Ovary (tissue), 9 donors: Measurements from ENCODE around the gene MAP4K4. TPM values are rescaled to one million over a fixed set of nuclear protein-coding genes. Genes with fewer than 3 reads are reported as not detected.

Experiments used
- DNase-seq, 5 donors: peaks; one replicate each; pipeline ENCODE4 v3.0.0-alpha.2; 2019 to 2020
- H3K27ac ChIP-seq, 2 donors: fragments of 200-600 bp; one replicate each; pipeline versions ENCODE4 v1.5.1 to v1.8.0; 2019 to 2022
- H3K27me3 ChIP-seq: fragments of 200-600 bp; one replicate; pipeline ENCODE4 v1.8.0; 2022
- H3K36me3 ChIP-seq: fragments of 200-600 bp; sonication (generic); one replicate; pipeline ENCODE4 v1.5.1; 2019
- H3K4me1 ChIP-seq: one replicate; pipeline ENCODE4 v1.8.1; 2013; ENCODE audit warnings: mild to moderate bottlenecking, moderate library complexity; ENCODE audit not compliant: insufficient read depth
- H3K4me3 ChIP-seq: fragments of 200-600 bp; sonication (generic); one replicate; pipeline ENCODE4 v1.5.1; 2017
- H3K9me3 ChIP-seq, 2 donors: fragments of 200-600 bp in 1 of 2; sonication (generic) in 1 of 2; one replicate each; pipeline versions ENCODE4 v1.5.1 to v1.8.1; 2013 to 2019; ENCODE audit warnings: mild to moderate bottlenecking in 1 of 2, moderate library complexity in 1 of 2
- CTCF ChIP-seq, 3 donors: fragments of 450-650 bp in 2 of 3; fragments of 200-600 bp in 1 of 3; IDR thresholded peaks; one replicate each; pipeline versions ENCODE4 v1.5.1 to v1.8.0; 2016 to 2022; ENCODE audit warnings: antibody characterized with exemption in 3 of 3, mild to moderate bottlenecking in 1 of 3
- EP300 ChIP-seq: sonication (generic); formaldehyde crosslinking; IDR thresholded peaks from one replicate; pipeline ENCODE4 v1.6.1; 2017; ENCODE audit warnings: antibody characterized with exemption
- POLR2A ChIP-seq: fragments of 450-650 bp; IDR thresholded peaks from one replicate; pipeline ENCODE4 v1.6.1; 2017; ENCODE audit warnings: antibody characterized with exemption, mild to moderate bottlenecking, moderate library complexity
- WGBS, 3 donors: extraction: QIAGEN DNeasy Blood & Tissue Kit in 1 of 3; methylation state at CpG; one replicate each; pipeline versions ENCODE4 v1.1.5 to v1.1.7; 2013 to 2017; 5-methylcytosine and 5-hydroxymethylcytosine counted together
- intact Hi-C, 4 donors: fragments of 100-400 bp; cut with DNase I; formaldehyde crosslinking; loops; one replicate each; pipeline versions ENCODE4 v1.11.0 to v1.15.1; 2022 to 2023
- polyA plus RNA-seq, 2 donors: library from polyadenylated mRNA; stranded (reverse); fragments of 200-250 nt in 1 of 2; fragments of 350-450 nt in 1 of 2; fragmentation: Illumina TruSeq in 1 of 2; extraction: RNeasy Lipid Tissue Mini Kit (QIAGEN cat#74804) in 1 of 2; gene quantifications; one replicate each; pipeline ENCODE4 v1.2.3, GENCODE V29; 2013 to 2014
- total RNA-seq, 7 donors: library from RNA; depleted of rRNA in 2 of 7; stranded (reverse); fragments of >200 nt in 2 of 7; fragmentation: NEBNext Ultra II Directional in 3 of 7; extraction: Animal tissue kit (Norgen Biotek cat#: 25700) in 3 of 7; gene quantifications; one replicate each; pipeline versions ENCODE4 v1.1.0 to v1.2.4, GENCODE V29; 2016 to 2023
- donor health status: DM: no; HTN: no; CAD: no; lungs with moderate emphysema.
- donor health status: DM: no; HTN: no; CAD: no.
- donor health status: Bipolar disorder and iron deficiency.
- donor health status: DM: yes; HTN: yes; CAD: no.
- donor health status: DM: no; HTN: no; CAD: no.
- donor health status: DM: yes; HTN: yes; CAD: no.

Gene MAP4K4
- total and polyA plus RNA-seq, 9 donors = 23.9 to 60.9 (median 49.7) TPM

- no peak overlapping the region for H3K4me3 ChIP-seq
- no peak for TF ChIP-seq POLR2A
- no peak for TF ChIP-seq CTCF (IDR thresholded peaks at IDR 0.05)
- no peak for TF ChIP-seq EP300
- no peaks in the 10 kb centered on the region for H3K9me3 ChIP-seq
- H3K36me3 ChIP-seq = no peaks in the 10 kb centered on the region
- intact Hi-C loops = no loop called here
- H3K27ac ChIP-seq = no peak overlapping the region
- H3K27me3 ChIP-seq = no peaks in the 10 kb centered on the region
- no peaks in the 10 kb centered on the region for H3K4me1 ChIP-seq
- DNase-seq = no peak
These were observed 39.1 kb upstream of the MAP4K4 start for GRCh38 chr2:101658387-101658786.

DNA sequence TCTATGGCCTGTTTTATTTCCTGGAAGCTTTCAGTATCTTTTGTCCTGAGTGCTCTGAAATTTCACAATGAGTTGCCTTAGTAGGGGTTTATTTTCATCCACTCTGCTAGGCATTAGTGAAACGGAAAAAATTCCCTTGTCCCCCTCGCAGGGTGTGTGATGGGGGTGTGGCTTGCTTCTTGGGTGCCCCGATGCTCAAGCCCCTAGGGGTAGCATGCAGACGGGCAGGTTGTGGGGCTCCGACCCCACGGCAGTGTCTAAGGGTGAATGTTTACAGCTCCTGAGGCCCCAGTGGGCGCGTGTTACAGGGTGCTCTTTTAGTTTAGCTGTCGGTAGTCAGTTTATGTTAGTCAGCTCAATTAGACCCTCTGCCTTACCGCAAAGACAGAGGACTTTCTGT, 32.2 kb upstream of the MAP4K4 start:
- Histone ChIP-seq H3K27ac (no peak overlapping the region), H3K27me3 (no peaks in the 10 kb centered on the region), H3K4me3 (no peak overlapping the region), H3K36me3 (no peaks in the 10 kb centered on the region), H3K4me1 (no peaks in the 10 kb centered on the region), H3K9me3 (no peaks in the 10 kb centered on the region)
- DNase-seq = no peak
- WGBS, 3 donors = 92 to 94% (median 93%) methylated on average over 10 of the region's 10 CpGs
- TF ChIP-seq POLR2A = no peak
- no peak for TF ChIP-seq EP300
- TF ChIP-seq CTCF (IDR thresholded peaks at IDR 0.05) = no peak
- intact Hi-C loops = no loop called here

DNA sequence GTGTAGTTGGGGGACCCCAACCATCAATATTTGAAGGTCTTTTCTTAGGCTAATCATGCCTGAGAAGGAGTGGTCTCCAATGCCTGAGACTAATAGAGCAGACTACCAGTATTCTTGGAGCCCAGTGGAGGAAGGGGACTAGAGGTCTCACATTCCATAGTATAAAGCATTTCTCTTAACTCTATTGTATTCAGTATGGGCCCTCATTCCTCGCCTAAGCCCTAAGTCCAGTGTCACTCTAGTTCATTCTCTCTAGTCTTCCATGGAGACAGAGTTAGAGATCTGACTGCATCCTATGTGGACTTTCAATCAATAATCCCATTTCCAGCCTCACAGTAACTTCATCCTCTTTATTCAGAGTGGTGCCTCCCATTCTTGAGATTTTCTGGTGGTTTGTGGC, 29.7 kb upstream of the MAP4K4 start:
- H3K9me3 ChIP-seq = no peaks in the 10 kb centered on the region
- no peak for DNase-seq
- H3K4me1 ChIP-seq = no peaks in the 10 kb centered on the region
- TF ChIP-seq CTCF (IDR thresholded peaks at IDR 0.05) = no peak
- no peak for TF ChIP-seq POLR2A
- TF ChIP-seq EP300 = no peak
- H3K36me3 ChIP-seq = no peaks in the 10 kb centered on the region
- intact Hi-C loops = no loop called here
- H3K27me3 ChIP-seq = no peaks in the 10 kb centered on the region
- WGBS, 3 donors = 98 to 100% (median 100%) methylated on average over 1 of the region's 1 CpG
- H3K27ac ChIP-seq = no peak overlapping the region
- H3K4me3 ChIP-seq = no peak overlapping the region

- TF ChIP-seq POLR2A = no peak
- no peak for TF ChIP-seq EP300
- no peak for TF ChIP-seq CTCF (IDR thresholded peaks at IDR 0.05)
- H3K27me3 ChIP-seq = no peaks in the 10 kb centered on the region
- WGBS, 3 donors = 30 to 57% (median 53%) methylated on average over 2 of the region's 2 CpGs
These were observed 25.5 kb upstream of the MAP4K4 start for GRCh38 chr2:101672047-101672446.

GRCh38 chr2:101673920-101674319, 23.6 kb upstream of the MAP4K4 start:
- no peak overlapping the region for H3K27ac ChIP-seq
- no peak for TF ChIP-seq POLR2A
- no peak for TF ChIP-seq EP300
- TF ChIP-seq CTCF (IDR thresholded peaks at IDR 0.05) = no peak
- 97 to 99% (median 98%) methylated on average over 5 of the region's 5 CpGs for WGBS, 3 donors
- no peaks in the 10 kb centered on the region for H3K4me1 ChIP-seq
- DNase-seq = no peak
- intact Hi-C loops = no loop called here
- no peaks in the 10 kb centered on the region for H3K36me3 ChIP-seq
- H3K4me3 ChIP-seq = no peak overlapping the region
- H3K9me3 ChIP-seq = no peaks in the 10 kb centered on the region
- H3K27me3 ChIP-seq = no peaks in the 10 kb centered on the region

More at GRCh38 chr2:101672047-101672446, 25.5 kb upstream of the MAP4K4 start:
- H3K36me3 ChIP-seq = no peaks in the 10 kb centered on the region
- no peak for DNase-seq
- no peaks in the 10 kb centered on the region for H3K4me1 ChIP-seq
- intact Hi-C loops = no loop called here
- no peaks in the 10 kb centered on the region for H3K9me3 ChIP-seq
- H3K4me3 ChIP-seq = no peak overlapping the region
- no peak overlapping the region for H3K27ac ChIP-seq
